ENCODE results near the gene REEP1.

GRCh38 chr2:86378469-86378868, 41.0 kb upstream of the REEP1 start:
- TF ChIP-seq CTCF (conservative IDR thresholded peaks at IDR 0.05 in 1 of 2, IDR thresholded peaks at IDR 0.05 in 1 of 2; ENCODE audit: extremely low read depth in 1 of 2, insufficient read depth in 1 of 2, low read depth in 1 of 2, low read length in 2 of 2) (no peak), EZH2 (IDR thresholded peaks at IDR 0.05; ENCODE audit: borderline replicate concordance, low read length) (no peak)

Measured in mammary epithelial cell (primary cell).